Liver (tissue), 9 donors: ENCODE data around the gene P2RX3. TPM values are rescaled to one million over a fixed set of nuclear protein-coding genes. Genes with fewer than 3 reads are reported as not detected.

Experiments
- DNase-seq: peaks from one replicate; pipeline ENCODE4 v3.0.0-alpha.2; 2017; ENCODE audit warnings: low spot score
- H3K27ac ChIP-seq, 2 donors: one replicate each; pipeline ENCODE4 v1.7.0; 2013; ENCODE audit warnings: inconsistent platforms in 2 of 2, low read length in 2 of 2, control low read depth in 1 of 2, low read depth in 1 of 2, mild to moderate bottlenecking in 1 of 2
- H3K27me3 ChIP-seq, 4 donors: one replicate each; pipeline versions ENCODE4 v1.6.1 to v1.7.0; 2013; ENCODE audit warnings: low read length in 3 of 4, inconsistent platforms in 1 of 4, mild to moderate bottlenecking in 1 of 4, moderate library complexity in 1 of 4; ENCODE audit not compliant: control insufficient read depth in 4 of 4, insufficient read depth in 4 of 4
- H3K36me3 ChIP-seq, 4 donors: one replicate each; pipeline versions ENCODE4 v1.6.1 to v1.7.0; 2013; ENCODE audit warnings: low read length in 3 of 4, mild to moderate bottlenecking in 3 of 4, low read depth in 1 of 4, moderate library complexity in 1 of 4; ENCODE audit not compliant: control insufficient read depth in 4 of 4, insufficient read depth in 3 of 4
- H3K4me1 ChIP-seq, 4 donors: one replicate each; pipeline versions ENCODE4 v1.6.1 to v1.7.0; 2013; ENCODE audit warnings: low read length in 3 of 4, mild to moderate bottlenecking in 3 of 4, moderate library complexity in 1 of 4; ENCODE audit not compliant: control insufficient read depth in 4 of 4, insufficient read depth in 4 of 4
- H3K4me3 ChIP-seq, 3 donors: one replicate each; pipeline versions ENCODE4 v1.6.1 to v1.7.0; 2013; ENCODE audit warnings: low read length in 3 of 3, control low read depth in 1 of 3, low read depth in 1 of 3, mild to moderate bottlenecking in 1 of 3
- H3K9ac ChIP-seq, 2 donors: one replicate each; pipeline ENCODE4 v1.7.0; 2013; ENCODE audit warnings: low read length in 2 of 2, mild to moderate bottlenecking in 2 of 2, moderate library complexity in 2 of 2, control low read depth in 1 of 2, low read depth in 1 of 2
- H3K9me3 ChIP-seq, 4 donors: one replicate each; pipeline versions ENCODE4 v1.6.1 to v1.7.0; 2013; ENCODE audit warnings: low read length in 3 of 4; ENCODE audit not compliant: control insufficient read depth in 4 of 4
- ATF3 ChIP-seq: IDR thresholded peaks from 2 replicates; pipeline ENCODE4 v1.6.1; 2016; ENCODE audit warnings: antibody characterized with exemption
- CTCF ChIP-seq: fragments of 150-350 bp; IDR thresholded peaks from 2 replicates; pipeline ENCODE4 v1.5.1; 2017; ENCODE audit warnings: improper control_type of control experiment, low read depth, low read length; ENCODE audit not compliant: missing input control
- EGR1 ChIP-seq, 2 donors: IDR thresholded peaks; 2 replicates each; pipeline ENCODE4 v1.6.1; 2016 to 2018; ENCODE audit warnings: antibody characterized with exemption in 2 of 2, low read depth in 2 of 2
- FOXA1 ChIP-seq: IDR thresholded peaks from 2 replicates; pipeline ENCODE4 v1.6.1; 2016; ENCODE audit warnings: antibody characterized with exemption
- FOXA2 ChIP-seq: IDR thresholded peaks from 2 replicates; pipeline ENCODE4 v1.6.1; 2016; ENCODE audit warnings: antibody characterized with exemption
- GABPA ChIP-seq, 2 donors: IDR thresholded peaks in 1 of 2; conservative IDR thresholded peaks in 1 of 2; 2 replicates each; pipeline ENCODE4 v1.6.1; 2016; ENCODE audit warnings: antibody characterized with exemption in 2 of 2, mild to moderate bottlenecking in 1 of 2, moderate library complexity in 1 of 2
- HNF4A ChIP-seq, 2 donors: conservative IDR thresholded peaks; 2 replicates each; pipeline ENCODE4 v1.6.1; 2016; ENCODE audit warnings: antibody characterized with exemption in 2 of 2, mild to moderate bottlenecking in 2 of 2
- HNF4G ChIP-seq: IDR thresholded peaks from 2 replicates; pipeline ENCODE4 v1.6.1; 2016; ENCODE audit warnings: antibody characterized with exemption
- JUND ChIP-seq, 2 donors: IDR thresholded peaks; 2 replicates each; pipeline ENCODE4 v1.6.1; 2016; ENCODE audit warnings: antibody characterized with exemption in 2 of 2
- MAX ChIP-seq: IDR thresholded peaks from 2 replicates; pipeline ENCODE4 v1.6.1; 2016; ENCODE audit warnings: antibody characterized with exemption
- NR2F2 ChIP-seq: IDR thresholded peaks from 2 replicates; pipeline ENCODE4 v1.6.1; 2016; ENCODE audit warnings: antibody characterized with exemption
- RAD21 ChIP-seq, 2 donors: IDR thresholded peaks; 2 replicates each; pipeline ENCODE4 v1.6.1; 2016; ENCODE audit warnings: antibody characterized with exemption in 2 of 2, mild to moderate bottlenecking in 2 of 2
- REST ChIP-seq: IDR thresholded peaks from 2 replicates; pipeline ENCODE4 v1.6.1; 2016; ENCODE audit warnings: antibody characterized with exemption, mild to moderate bottlenecking
- RXRA ChIP-seq, 2 donors: IDR thresholded peaks; 2 replicates each; pipeline ENCODE4 v1.6.1; 2017 to 2018; ENCODE audit warnings: antibody characterized with exemption in 2 of 2, mild to moderate bottlenecking in 1 of 2
- SP1 ChIP-seq: IDR thresholded peaks from 2 replicates; pipeline ENCODE4 v1.6.1; 2018; ENCODE audit warnings: antibody characterized with exemption, mild to moderate bottlenecking
- TAF1 ChIP-seq: conservative IDR thresholded peaks from 2 replicates; pipeline ENCODE4 v1.6.1; 2016; ENCODE audit warnings: antibody characterized with exemption, mild to moderate bottlenecking
- YY1 ChIP-seq: IDR thresholded peaks from 2 replicates; pipeline ENCODE4 v1.6.1; 2016; ENCODE audit warnings: antibody characterized with exemption, mild to moderate bottlenecking
- ZBTB33 ChIP-seq: IDR thresholded peaks from 2 replicates; pipeline ENCODE4 v1.6.1; 2016; ENCODE audit warnings: antibody characterized with exemption
- WGBS: extraction: QIAGEN DNeasy Blood & Tissue Kit; methylation state at CpG from one replicate; pipeline ENCODE4 v1.1.7; 2013; 5-methylcytosine and 5-hydroxymethylcytosine counted together
- polyA plus RNA-seq, 2 donors: library from polyadenylated mRNA; stranded (reverse) in 1 of 2; unstranded in 1 of 2; fragments of 200-250 nt in 1 of 2; fragments of >200 nt in 1 of 2; fragmentation: Nextera tagmentation in 1 of 2; extraction: Ambion mirVana in 1 of 2; gene quantifications; one replicate each; pipeline versions ENCODE4 v1.2.1 to v1.2.3, GENCODE V29; 2013 to 2015
- total RNA-seq, 2 donors: library from RNA; depleted of rRNA; stranded (reverse); fragments of >200 nt; gene quantifications; one replicate each; pipeline ENCODE4 v1.2.3, GENCODE V29; 2014
- donor health status: healthy.
- donor health status: healthy.
- donor health status: healthy.
- donor health status: healthy.
- donor health status: healthy.

P2RX3 gene
- total and polyA plus RNA-seq, 4 donors: 0.18 to 0.33 (median 0.23) TPM

- peaks cover 6 to 62% (median 39%) of the 10 kb centered on the region in 4 donors for H3K36me3 ChIP-seq
- no peak overlapping the region for H3K4me3 ChIP-seq
- no peak overlapping the region for H3K9ac ChIP-seq
- TF ChIP-seq MAX: no peak
- TF ChIP-seq NR2F2: no peak
- TF ChIP-seq ATF3: no peak
- no peak for TF ChIP-seq RXRA (IDR thresholded peaks at IDR 0.05)
- no peak for TF ChIP-seq FOXA1
- no peak for TF ChIP-seq FOXA2
- TF ChIP-seq SP1: no peak
- no peak for TF ChIP-seq CTCF
- no peak for TF ChIP-seq HNF4A (conservative IDR thresholded peaks at IDR 0.05)
- TF ChIP-seq GABPA (IDR thresholded peaks at IDR 0.05 in 1 of 2, conservative IDR thresholded peaks at IDR 0.05 in 1 of 2): no peak
- TF ChIP-seq REST: no peak
- no peak for TF ChIP-seq EGR1 (IDR thresholded peaks at IDR 0.05; ENCODE audit: low read depth in 2 of 2)
- TF ChIP-seq HNF4G: no peak
- no peak for TF ChIP-seq TAF1
- no peak for TF ChIP-seq ZBTB33
- no peak for TF ChIP-seq JUND (IDR thresholded peaks at IDR 0.05)
- TF ChIP-seq YY1: no peak
- no peak for TF ChIP-seq RAD21 (IDR thresholded peaks at IDR 0.05)
- H3K27ac ChIP-seq: no peak overlapping the region
- DNase-seq: no peak
- peaks cover 2 to 18% (median 13%) of the 10 kb centered on the region in 4 donors for H3K4me1 ChIP-seq
- 95% methylated on average over 14 of the region's 14 CpGs for WGBS
- no peaks in the 10 kb centered on the region for H3K27me3 ChIP-seq
- no peaks in the 10 kb centered on the region for H3K9me3 ChIP-seq
These were observed 6.4 kb upstream of the P2RX3 start for GRCh38 chr11:57331720-57332119.
